K562 (cell line): ENCODE measurements around the gene VSIG10L. TPM values are rescaled to one million over a fixed set of nuclear protein-coding genes. Genes with fewer than 3 reads are reported as not detected.
A peak's percentile ranks its signal among the peaks of the same experiment; 100 is the strongest.

ENCODE experiments used
- ARHGAP35 ChIP-seq: fragments of 450-650 bp; IDR thresholded peaks from 2 replicates; pipeline ENCODE4 v1.6.1; 2018; ENCODE audit not compliant: partially characterized antibody
- CREB3 ChIP-seq: fragments of 450-650 bp; conservative IDR thresholded peaks from 2 replicates; pipeline ENCODE4 v1.6.1; 2016; ENCODE audit warnings: missing genetic modification characterization, low read depth, mild to moderate bottlenecking, missing compliant biosample characterization, moderate library complexity
- DPF2 ChIP-seq: fragments of 450-650 bp; IDR thresholded peaks from 2 replicates; pipeline ENCODE4 v1.6.1; 2016
- E2F3 ChIP-seq: fragments of 250-450 bp; sonication (Bioruptor Pico); IDR thresholded peaks from 2 replicates; pipeline ENCODE4 v1.4.0; 2020; ENCODE audit warnings: mild to moderate bottlenecking
- E2F6 ChIP-seq, 2 experiments: IDR thresholded peaks; 2 replicates each; pipeline ENCODE4 v1.6.1; 2011; ENCODE audit warnings: borderline replicate concordance in 1 of 2, control low read depth in 1 of 2, low read depth in 1 of 2, low read length in 1 of 2, mild to moderate bottlenecking in 1 of 2, mixed read lengths in 1 of 2, moderate library complexity in 1 of 2; ENCODE audit not compliant: insufficient read depth in 1 of 2, insufficient read length in 1 of 2, poor library complexity in 1 of 2, severe bottlenecking in 1 of 2; ENCODE audit errors: extremely low read depth in 1 of 2
- FOXK2 ChIP-seq, 2 experiments: fragments of 450-650 bp; IDR thresholded peaks in 1 of 2; conservative IDR thresholded peaks in 1 of 2; 2 replicates each; pipeline ENCODE4 v1.6.1; 2016; ENCODE audit warnings: low read depth in 2 of 2, mild to moderate bottlenecking in 1 of 2
- KDM2B ChIP-seq: fragments of 250-450 bp; sonication (Bioruptor Pico); IDR thresholded peaks from 2 replicates; pipeline ENCODE4 v1.8.0; 2021; ENCODE audit warnings: mild to moderate bottlenecking, moderate library complexity
- MITF ChIP-seq: IDR thresholded peaks from 2 replicates; pipeline ENCODE4 v1.6.1; 2014; ENCODE audit warnings: antibody characterized with exemption
- NRF1 ChIP-seq, 2 experiments: fragments of 450-650 bp; IDR thresholded peaks in 1 of 2; conservative IDR thresholded peaks in 1 of 2; 2 replicates each; pipeline ENCODE4 v1.6.1; 2014; ENCODE audit warnings: mild to moderate bottlenecking in 2 of 2
- POLR2A ChIP-seq: fragments of 450-650 bp; conservative IDR thresholded peaks from 2 replicates; pipeline ENCODE4 v1.6.1; 2016
- POLR2H ChIP-seq: IDR thresholded peaks from 2 replicates; pipeline ENCODE4 v1.6.1; 2016; ENCODE audit warnings: missing genetic modification characterization, low read depth, mild to moderate bottlenecking, control low read depth, missing compliant biosample characterization, moderate library complexity
- TAF1 ChIP-seq: IDR thresholded peaks from 2 replicates; pipeline ENCODE4 v1.6.1; 2011; ENCODE audit warnings: mild to moderate bottlenecking, low read length, moderate library complexity; ENCODE audit not compliant: insufficient read depth, control insufficient read depth, severe bottlenecking; ENCODE audit errors: extremely low read depth
- TBL1XR1 ChIP-seq, 2 experiments: IDR thresholded peaks; 2 replicates each; pipeline ENCODE4 v1.6.1; 2012; ENCODE audit warnings: improper control_type of control experiment in 2 of 2, low read length in 2 of 2, mild to moderate bottlenecking in 1 of 2
- XRCC4 ChIP-seq: IDR thresholded peaks from one replicate; pipeline ENCODE4 v1.6.1; 2011; ENCODE audit not compliant: insufficient read depth, insufficient read length; ENCODE audit errors: extremely low read depth
- ZNF398 ChIP-seq: fragments of 250-450 bp; sonication (Bioruptor Pico); IDR thresholded peaks from 2 replicates; pipeline ENCODE4 v1.8.0; 2021; ENCODE audit warnings: moderate library complexity, mild to moderate bottlenecking, inconsistent platforms
- polyA plus RNA-seq, 8 experiments: library from polyadenylated mRNA; depleted of rRNA in 4 of 8; stranded (reverse) in 5 of 8; unstranded in 3 of 8; fragments of >200 nt; fragmentation: Nextera tagmentation in 2 of 8; fragmentation: Illumina TruSeq in 1 of 8; extraction: Ambion mirVana in 2 of 8; extraction: Trizol in 1 of 8; gene quantifications; 2 replicates each; pipeline versions ENCODE4 v1.2.1 to v1.2.3, GENCODE V29; 2011 to 2014; ENCODE audit warnings: inconsistent platforms in 1 of 8, missing spikeins in 1 of 8
- total RNA-seq, 7 experiments: library from RNA; depleted of rRNA in 6 of 7; stranded (reverse); fragments of >200 nt in 6 of 7; fragmentation: Illumina TruSeq in 2 of 7; extraction: Trizol in 2 of 7; gene quantifications; 2 replicates each; pipeline versions ENCODE4 v1.2.1 to v1.2.3, GENCODE V29; 2011 to 2021; ENCODE audit warnings: low replicate concordance in 1 of 7
- TF ChIP-seq, protein P1 (sequence below): fragments of 450-650 bp; formaldehyde crosslinking; conservative IDR thresholded peaks from 2 replicates; pipeline ENCODE4 v1.4.0; 2022; ENCODE audit warnings: mild to moderate bottlenecking, missing genetic modification characterization
- TF ChIP-seq, protein P2 (sequence below): fragments of 450-650 bp; IDR thresholded peaks from 2 replicates; pipeline ENCODE4 v1.6.1; 2016; ENCODE audit warnings: antibody characterized with exemption

VSIG10L gene
- total and polyA plus RNA-seq, 9 of the 15 experiments (the other 6 are each of a cell fraction or from before 2014, with no cell fraction given), result 1.1 to 7.6 (median 2.2) TPM

DNA sequence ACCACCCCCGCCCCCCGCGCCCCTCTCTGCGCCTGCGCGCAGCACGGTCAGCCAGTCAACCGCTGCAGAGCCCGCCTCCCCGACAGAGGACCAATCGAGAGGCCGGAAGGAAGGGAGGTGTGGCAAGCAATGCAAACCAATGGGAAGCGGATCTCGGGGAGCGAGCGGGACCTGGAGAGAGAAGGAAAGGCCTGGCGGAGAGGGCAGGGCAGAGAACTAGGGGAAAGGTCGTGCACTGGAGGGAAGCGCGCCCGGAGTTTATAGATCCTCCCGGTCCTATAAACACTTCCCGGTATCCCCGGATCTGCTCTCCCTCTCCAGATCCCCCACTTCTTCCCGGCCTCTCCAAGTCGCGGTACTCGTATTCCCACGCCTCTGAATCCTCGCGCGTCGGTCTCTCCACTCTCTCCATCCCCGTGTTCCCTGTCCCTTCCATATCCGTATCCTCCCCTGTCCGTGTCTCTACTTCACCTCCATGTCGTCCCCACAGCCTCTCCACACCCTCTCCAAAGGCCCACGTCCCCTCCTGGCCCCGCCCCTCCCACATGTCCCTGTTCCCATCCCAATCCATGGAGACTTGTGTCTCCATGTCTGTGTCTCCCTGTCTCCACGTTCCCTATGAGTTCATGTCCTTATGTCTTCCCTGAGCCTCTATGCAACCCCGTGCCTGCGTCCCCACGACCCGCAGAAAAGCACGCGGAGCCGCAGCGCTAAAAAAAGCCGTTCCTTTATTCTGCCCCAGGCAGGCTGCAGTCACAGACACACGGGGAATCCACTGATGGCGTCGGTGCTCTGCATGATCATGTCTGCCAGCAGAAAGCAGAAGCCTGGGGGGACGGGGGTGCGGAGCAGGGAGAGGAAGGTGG, 24.7 kb upstream of the VSIG10L start (continued):
- TF ChIP-seq E2F6 (IDR thresholded peaks at IDR 0.05; ENCODE audit: borderline replicate concordance in 1 of 2, extremely low read depth in 1 of 2, insufficient read depth in 1 of 2, insufficient read length in 1 of 2, low read depth in 1 of 2, low read length in 1 of 2, poor library complexity in 1 of 2, severe bottlenecking in 1 of 2) (peak; percentile 67 to 83), NRF1 (conservative IDR thresholded peaks at IDR 0.05 in 1 of 2, IDR thresholded peaks at IDR 0.05 in 1 of 2) (peak; percentile 89 to 90), ARHGAP35 (peak; percentile 76), E2F3 (CRISPR knock-in tag) (0 out of 2 replicates have a peak, but pooled peaks have one; percentile 9), KDM2B (CRISPR knock-in tag) (no peak), TBL1XR1 (IDR thresholded peaks at IDR 0.05; ENCODE audit: low read length in 2 of 2) (0 out of 4 replicates have a peak, but pooled peaks of 1 of the 2 experiments have one; percentile 11), MITF (0 out of 2 replicates have a peak, but pooled peaks have one; percentile 23), ZNF398 (CRISPR knock-in tag) (no peak), POLR2H (tag) (peak; percentile 78), DPF2 (peak; percentile 70), TAF1 (peak; percentile 88), FOXK2 (conservative IDR thresholded peaks at IDR 0.05 in 1 of 2, IDR thresholded peaks at IDR 0.05 in 1 of 2; ENCODE audit: low read depth in 2 of 2) (0 out of 4 replicates have a peak, but pooled peaks of 1 of the 2 experiments have one; percentile 30), POLR2A (peak; percentile 97), XRCC4 (no peak), CREB3 (no peak)
- TF ChIP-seq, protein P1, sequence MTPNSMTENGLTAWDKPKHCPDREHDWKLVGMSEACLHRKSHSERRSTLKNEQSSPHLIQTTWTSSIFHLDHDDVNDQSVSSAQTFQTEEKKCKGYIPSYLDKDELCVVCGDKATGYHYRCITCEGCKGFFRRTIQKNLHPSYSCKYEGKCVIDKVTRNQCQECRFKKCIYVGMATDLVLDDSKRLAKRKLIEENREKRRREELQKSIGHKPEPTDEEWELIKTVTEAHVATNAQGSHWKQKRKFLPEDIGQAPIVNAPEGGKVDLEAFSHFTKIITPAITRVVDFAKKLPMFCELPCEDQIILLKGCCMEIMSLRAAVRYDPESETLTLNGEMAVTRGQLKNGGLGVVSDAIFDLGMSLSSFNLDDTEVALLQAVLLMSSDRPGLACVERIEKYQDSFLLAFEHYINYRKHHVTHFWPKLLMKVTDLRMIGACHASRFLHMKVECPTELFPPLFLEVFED (CRISPR knock-in tag), result peak; percentile 86
- TF ChIP-seq, protein P2, sequence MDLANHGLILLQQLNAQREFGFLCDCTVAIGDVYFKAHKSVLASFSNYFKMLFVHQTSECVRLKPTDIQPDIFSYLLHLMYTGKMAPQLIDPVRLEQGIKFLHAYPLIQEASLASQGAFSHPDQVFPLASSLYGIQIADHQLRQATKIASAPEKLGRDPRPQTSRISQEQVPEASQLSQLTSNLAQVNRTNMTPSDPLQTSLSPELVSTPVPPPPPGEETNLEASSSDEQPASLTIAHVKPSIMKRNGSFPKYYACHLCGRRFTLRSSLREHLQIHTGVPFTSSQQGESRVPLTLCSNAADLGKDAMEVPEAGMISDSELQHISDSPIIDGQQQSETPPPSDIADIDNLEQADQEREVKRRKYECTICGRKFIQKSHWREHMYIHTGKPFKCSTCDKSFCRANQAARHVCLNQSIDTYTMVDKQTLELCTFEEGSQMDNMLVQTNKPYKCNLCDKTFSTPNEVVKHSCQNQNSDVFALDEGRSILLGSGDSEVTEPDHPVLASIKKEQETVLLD, result peak; percentile 44; the same call in 1 of the 2 replicates
